OCI-M1 (cell line): Measurements from ENCODE around the gene HLA-DOA.
A peak's percentile ranks its signal among the peaks of the same experiment; 100 is the strongest.

Experiments used
- DNase-seq: peaks from one replicate; lab custom pipeline; 2025; lab: John Stamatoyannopoulos, UW

HLA-DOA gene

DNA sequence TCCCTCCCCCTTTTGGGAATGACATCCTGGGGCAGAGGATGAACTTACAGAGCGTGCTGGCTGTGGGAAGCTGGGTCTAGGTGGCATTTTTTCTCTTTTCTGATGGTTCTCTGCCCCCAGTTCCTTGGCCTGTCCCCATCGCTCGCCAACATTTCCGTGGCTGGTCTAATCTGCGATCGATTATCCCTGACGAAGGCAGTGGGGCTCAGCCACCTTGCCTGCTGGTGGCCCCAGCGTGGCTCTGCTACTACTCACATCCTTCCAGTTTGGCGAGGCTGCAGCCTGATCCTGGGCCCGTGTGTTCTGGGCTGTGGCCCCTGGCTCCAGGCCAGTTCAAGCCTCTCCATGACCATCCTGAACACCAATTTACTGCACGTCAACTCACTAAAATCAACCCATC lies 6.4 kb upstream of the HLA-DOA start:
- DNase-seq: no peak

DNA sequence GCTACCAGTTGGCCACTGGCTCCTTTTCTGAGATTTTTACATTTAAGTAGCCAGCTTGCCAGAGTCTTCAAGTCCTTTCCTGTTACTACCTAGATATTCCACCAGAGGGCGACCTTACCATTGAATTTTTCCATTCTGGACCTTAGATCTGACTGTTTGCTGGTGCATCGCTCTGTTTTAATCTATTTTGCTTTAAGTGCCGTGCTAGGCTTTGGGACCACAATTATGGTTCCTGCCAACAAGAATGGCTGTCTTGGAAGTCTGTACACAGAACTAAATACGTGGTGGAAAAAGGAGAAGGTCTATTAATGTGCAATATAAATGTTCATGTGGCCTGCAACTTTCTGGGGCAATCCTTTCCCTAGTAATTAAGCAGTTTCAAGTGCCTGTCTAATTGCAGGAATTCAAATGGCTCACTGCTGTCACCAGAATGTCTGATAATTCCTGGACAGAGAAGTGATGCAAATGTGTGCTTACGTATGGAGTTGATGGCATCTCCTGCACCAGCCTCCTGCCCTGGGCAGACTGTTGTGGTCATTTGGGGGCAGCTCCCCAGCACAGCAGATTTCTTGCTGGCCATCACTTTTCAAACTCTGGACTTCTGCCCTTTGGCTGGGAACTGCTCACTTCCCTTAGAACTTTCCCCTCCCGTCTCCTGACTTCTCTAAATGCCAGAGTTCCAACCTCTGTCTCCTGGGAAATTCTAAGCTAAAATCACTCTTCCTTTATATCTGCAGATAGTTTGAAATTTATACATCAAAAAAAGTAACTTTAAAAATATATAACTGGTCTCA lies 5.6 kb upstream of the HLA-DOA start:
- DNase-seq: peak; percentile 93

DNA sequence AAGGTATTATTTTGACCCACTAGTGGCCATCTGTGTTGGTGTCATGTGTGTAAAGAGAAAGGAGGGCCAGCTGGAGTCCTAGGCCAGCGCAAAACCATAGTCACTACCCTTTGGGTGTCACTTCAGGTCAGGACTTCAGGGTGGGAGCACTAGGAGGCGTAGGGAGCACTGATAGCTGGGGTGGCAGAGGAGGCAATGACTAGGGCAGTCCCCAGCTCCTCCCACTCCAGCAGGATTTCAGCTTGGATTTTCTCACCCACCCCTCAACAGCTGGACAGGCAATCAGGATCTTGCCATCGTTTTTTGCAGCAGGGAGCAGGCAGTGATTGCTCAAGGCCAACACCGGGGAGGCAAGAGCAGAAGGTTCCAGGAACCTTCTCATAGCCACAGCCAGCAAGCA lies 4.2 kb upstream of the HLA-DOA start:
- DNase-seq: no peak

DNA sequence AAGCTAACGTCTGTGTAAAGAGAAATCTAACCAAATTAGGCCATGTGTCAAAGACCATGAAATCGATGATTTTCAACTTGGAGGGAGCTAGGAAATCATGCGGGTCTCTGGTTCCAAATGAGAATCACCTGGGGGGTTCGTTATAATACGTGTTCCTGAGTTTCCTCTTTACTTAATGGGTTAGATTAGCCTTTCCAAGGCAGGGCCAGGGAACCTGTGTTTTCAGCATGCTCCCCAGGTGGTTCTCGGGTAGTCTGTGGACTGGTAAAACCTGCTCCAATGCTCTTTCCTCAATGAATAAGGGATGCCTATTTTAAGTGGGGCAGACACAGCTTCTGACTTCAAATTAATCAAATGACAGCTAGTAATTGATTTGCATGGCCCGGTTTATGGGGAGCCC lies 965 bp upstream of the HLA-DOA start:
- no peak for DNase-seq

DNA sequence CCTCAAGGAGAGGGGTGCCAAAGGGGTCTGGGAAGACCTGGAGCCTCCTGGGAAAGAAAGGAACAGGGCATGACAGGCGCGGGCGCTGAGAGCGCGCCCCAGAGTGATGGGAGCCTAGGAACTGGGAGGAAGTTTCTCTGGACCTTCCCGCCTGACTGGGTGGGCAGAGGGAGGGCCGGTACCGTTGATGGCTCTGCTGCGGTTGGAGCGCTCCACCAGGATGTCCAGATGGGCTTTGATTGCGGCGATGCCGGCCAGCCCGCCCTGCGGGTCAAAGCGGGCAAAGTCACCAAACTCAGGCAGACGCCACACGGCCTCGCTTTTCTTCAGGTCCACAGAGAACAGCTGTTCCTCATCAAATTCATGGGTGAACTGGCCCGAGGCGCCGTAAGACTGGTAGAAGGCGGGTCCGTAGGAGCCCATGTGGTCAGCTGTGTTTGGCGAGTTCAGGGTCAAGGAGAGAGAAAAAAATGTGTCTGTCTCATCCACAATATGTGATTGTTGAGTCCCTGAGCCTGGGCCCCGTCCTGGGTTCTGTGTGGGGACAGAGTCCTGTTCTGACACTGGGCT lies 1.5 kb downstream of the HLA-DOA start:
- no peak for DNase-seq

DNA sequence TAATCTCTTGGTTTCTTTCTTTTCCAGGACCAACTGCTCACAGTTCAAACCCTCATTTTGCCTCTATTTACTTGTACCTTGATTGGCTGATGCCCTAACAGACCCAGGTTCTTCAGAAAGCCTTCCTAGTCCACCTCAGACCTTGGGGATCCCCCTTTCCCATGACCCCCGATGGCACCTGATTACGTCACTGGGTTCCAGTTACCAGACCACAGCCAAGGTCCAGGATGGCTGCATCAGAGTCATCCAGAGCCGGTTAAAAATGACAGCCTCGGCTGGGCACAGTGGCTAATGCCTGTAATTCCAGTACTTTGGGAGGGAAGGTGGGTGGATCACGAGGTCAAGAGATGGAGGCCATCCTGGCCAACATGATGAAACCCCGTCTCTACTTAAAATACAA lies 4.5 kb downstream of the HLA-DOA start:
- no peak for DNase-seq

DNA sequence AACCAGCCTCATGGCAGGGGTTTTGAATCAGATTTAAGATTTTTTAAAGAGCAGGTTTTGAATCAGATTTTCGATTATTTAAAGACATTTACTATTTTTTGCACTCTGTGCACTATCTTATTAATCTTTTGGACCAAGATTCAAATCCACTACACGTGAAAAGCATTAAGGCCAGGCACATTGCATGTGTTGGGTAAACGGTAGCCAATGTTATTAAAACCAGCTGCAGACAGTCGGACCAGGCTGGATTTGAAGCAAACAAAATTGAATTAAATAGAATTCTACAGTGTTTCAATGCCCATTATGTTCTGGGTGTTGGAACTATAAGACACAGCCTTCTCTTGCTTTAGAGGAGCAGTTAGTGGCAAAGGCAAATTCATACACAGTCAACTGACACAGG lies 7.7 kb downstream of the HLA-DOA start:
- DNase-seq: no peak

DNA sequence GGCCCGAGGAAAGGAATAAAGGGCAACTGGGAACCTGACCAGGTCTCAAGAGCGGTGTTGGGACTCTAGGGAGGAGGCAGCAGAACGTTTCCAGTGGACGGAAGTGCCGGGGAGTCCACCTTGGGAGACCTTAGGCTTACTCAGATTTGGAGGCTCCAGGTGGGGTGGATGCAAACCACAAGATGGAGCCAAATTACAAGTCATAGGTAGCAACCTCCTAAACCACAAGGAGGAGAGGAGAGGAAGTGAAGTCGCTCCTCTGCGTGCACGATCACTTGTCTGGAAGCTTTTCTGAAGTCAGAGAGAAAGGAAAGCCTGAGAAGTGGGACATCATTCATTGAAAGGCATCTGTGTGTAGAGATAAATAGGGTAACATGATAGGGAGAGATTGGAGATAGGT lies 9.3 kb downstream of the HLA-DOA start:
- DNase-seq: peak; percentile 62

DNA sequence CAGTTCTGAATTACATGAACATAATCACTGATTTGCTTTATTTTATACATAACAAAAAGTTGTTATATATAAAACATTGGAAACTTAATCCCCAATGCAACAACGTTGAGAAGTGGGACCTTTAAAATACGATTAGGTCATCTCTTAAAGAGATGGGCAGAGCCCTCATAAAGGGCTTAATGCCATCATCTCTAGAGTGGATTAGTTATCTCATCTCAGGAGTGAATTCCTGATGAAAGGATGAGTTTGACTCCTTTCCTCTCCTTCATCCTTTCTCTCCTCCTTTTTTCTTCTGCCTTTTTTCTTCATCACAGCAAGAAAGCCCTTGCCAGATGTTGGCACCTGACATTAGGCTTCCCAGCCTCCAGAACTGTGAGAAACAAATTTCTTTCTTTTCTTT lies 13.9 kb downstream of the HLA-DOA start:
- DNase-seq: no peak

DNA sequence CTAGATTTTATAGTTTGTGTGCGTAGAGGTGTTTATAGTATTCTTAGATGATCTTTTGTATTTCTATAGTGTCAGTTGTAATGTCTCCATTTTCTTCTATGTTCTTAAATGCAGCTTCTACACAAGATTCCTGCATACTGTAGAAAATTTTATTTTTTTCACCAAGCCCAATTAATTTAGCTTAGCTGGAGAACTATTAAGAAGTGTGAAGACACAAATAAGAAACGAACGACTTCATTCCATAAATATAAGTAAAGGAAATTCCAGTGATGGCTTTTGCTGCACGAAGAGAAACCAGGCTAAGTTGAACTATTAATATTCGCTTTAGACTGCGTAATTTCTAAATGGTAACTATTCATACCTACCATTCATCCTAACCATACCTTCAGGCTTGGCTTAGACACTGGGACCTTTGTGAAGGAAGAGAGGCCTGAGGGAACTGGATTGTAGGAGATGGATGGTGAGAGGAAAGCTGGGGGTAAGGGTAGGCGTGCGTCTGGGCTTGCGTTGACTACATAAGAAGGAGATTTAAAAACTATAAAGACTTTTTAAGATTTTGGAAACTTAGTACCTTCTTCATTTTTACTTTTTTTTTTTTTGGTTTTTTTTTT lies 15.9 kb downstream of the HLA-DOA start:
- no peak for DNase-seq

DNA sequence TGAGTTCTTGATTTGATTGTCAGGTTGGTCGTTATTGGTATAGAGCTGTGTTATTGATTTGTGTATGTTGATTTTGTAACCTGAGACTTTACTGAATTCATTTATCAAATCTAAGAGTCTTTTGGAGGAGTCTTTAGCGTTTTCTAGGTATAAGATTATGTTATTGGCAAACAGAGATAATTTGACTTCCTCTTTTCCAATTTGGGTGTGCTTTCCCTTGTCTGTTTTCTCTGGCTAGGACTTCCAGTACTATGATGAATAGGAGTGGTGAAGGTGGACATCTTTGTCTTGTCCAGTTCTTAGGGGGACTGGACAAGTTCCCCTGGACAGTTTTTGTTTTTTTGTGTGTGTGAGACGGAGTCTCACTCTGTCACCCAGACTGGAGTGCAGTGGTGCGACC lies 17.4 kb downstream of the HLA-DOA start:
- peak; percentile 67 for DNase-seq

DNA sequence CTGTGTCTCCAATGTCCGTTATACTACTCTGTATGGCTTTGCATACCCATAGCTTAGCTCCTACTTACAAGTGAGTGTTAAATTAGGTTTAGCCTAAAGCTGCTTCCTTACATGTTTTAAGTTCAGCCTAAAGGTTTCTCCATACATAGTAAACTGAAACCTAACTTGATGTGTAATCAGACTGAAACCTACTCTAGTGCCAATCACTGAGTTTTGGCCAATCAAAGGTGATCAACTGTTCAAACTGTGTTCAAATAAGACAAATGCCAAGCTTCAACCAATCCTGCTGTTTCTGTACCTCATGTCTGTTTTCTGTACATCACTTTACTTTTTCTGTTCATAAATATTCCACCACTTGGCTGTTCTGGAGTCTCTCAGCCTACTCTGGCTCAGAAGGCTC lies 20.0 kb downstream of the HLA-DOA start:
- DNase-seq: peak; percentile 44

DNA sequence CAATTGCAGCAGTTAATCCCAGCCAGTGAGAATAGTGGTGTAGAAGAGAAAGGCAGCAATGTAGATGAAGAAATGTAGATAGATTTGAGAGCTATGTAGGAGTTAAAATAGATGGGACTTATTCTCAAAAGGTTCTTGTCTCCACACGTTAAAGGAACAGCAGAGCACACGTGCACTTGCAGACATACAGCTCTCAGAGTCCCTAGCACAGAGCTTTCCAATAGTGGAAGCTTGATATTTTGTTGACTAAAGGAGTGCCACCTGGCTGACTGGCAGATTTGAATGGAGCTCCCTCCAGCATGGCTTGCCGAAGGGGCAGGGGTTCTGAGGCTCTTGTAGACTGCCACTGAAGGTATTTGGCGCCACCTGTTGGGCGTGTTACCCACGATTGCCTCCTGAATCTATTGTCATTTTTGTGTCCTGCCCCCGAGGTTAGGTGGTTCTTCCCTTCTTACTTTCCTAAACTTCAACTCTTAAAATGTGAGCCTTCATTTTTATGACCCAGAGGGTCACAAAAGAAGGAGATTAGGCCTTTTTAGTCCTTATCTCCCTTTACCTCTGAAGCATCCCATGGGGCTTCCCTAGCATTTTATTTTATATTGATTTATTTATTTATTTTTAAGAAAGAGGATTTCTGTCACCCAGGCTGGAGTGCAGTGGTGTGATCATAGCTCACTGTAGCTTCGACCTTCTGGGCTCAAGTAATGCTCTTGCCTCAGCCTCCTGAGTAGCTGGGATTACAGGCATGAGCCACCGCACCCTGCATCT lies 24.6 kb downstream of the HLA-DOA start:
- peak; percentile 96 for DNase-seq

DNA sequence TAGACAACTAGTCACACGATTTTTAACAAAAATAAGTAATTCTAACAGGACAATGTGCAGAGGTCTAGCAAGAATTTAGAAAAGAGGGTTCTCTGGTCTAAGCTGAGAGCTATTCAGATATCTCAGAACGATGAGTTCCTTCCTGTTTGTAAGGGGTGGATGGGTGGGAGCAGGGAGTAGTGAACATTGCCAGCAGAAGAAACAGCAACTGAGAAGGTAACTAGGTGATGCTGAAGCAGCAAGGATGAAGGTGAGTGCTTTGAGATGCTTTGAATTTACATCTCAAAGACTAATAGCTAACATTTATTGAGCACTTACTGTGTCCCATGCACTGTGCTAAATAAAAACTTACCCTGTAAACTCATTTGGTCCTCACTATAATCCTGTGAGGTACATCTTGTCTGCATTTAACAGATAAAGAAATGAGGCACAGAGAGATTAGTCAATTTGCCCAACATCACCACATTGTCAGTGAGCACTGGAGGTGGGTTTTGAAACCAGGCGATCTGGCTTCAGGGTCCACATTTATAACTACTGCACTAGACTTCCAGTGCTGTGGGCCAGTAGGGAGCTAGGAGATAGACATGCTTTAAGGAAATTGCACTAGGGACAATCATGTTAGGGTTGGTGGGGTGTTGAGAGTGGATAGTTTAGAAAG lies 25.3 kb downstream of the HLA-DOA start:
- peak; percentile 75 for DNase-seq

DNA sequence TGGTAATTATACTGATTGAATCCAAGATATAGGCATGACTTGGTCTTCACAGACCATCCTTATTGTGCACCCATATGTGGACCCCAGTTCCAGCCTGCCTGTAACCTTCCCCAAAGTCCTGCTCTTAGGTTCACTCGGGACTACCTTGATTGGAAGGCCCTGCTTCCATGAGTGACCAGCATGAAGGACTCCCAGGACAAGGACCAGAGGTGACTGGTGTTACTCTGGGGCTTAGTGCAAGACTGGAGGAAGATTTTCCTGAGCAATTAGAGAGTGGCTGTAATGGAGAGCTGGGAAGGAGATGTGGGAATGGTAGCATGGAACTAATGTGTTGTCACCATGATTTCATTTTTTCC lies 25.9 kb downstream of the HLA-DOA start:
- no peak for DNase-seq

DNA sequence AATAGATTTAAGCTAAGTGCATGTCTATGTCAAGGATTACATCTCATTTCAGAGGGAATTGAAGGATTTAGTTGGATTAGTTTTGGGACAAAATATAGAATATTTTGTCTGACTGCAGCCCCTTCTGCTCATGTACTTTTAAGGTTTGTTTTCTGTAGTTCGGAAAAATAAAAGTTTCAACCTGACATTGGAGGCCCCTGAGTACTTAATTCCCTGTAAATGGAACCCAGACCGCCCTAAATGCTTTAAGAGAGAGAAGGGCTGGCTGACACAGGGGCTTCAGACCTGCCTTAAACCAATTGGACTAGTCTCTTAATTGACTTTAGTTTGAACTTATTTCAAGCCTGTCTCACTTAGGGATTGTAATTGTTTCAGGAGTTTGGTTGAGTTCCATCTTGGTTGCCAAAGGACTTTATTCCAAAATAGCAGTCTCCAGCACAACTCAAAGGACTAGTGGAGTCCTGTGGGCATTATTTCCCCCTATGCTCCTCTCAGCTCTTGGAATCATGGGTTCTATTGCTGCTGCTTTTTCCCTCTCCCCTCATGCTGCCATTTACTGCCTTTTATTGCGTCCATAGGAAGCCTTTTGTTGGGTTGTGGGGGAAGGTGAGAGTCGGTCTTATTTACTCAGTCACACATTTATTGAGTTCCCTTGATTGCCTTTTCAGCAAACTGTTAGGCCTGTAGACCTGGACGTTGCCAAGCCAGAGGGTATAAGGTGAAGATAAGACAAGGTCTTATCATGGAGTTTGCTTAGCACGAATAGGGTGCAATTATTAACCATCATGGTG lies 26.5 kb downstream of the HLA-DOA start:
- DNase-seq: peak; percentile 62

DNA sequence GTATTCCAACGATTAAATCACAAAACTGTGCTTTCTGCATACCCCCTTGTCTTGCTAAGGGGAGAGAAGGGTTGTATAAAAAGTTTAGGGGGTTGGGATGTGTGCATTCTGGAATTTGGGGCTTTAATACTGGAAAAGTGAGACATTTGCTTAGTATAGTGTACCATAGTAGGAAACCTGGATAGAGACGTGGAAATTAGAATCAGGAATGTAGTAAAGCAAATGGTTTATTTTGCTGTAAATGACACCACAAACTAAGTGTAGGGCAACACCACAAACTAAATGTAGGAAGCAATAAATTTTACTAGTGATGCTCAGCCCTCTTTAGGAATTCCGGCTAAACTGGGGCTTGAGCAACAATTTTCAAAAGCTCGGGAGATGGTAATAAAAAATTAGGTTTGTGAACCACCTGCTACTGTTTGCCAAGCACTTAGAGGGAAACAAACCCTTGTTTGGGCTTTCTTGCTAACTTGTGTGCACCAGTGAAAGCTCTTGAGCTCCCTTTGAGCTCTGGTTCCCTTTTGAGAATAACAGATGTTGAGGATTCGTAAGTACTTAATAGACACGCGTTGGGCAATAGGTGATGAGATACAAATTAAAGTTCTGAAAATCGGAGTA lies 27.2 kb downstream of the HLA-DOA start:
- peak; percentile 42 for DNase-seq

DNA sequence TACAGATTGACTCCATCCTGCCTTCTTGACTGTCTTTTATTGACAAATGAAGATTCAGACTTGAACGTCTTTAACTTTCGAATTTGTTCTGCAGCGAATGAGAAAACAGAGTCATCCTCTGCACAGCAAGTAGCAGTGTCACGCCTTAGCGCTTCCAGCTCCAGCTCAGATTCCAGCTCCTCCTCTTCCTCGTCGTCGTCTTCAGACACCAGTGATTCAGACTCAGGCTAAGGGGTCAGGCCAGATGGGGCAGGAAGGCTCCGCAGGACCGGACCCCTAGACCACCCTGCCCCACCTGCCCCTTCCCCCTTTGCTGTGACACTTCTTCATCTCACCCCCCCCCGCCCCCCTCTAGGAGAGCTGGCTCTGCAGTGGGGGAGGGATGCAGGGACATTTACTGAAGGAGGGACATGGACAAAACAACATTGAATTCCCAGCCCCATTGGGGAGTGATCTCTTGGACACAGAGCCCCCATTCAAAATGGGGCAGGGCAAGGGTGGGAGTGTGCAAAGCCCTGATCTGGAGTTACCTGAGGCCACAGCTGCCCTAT lies 28.8 kb downstream of the HLA-DOA start:
- no peak for DNase-seq

DNA sequence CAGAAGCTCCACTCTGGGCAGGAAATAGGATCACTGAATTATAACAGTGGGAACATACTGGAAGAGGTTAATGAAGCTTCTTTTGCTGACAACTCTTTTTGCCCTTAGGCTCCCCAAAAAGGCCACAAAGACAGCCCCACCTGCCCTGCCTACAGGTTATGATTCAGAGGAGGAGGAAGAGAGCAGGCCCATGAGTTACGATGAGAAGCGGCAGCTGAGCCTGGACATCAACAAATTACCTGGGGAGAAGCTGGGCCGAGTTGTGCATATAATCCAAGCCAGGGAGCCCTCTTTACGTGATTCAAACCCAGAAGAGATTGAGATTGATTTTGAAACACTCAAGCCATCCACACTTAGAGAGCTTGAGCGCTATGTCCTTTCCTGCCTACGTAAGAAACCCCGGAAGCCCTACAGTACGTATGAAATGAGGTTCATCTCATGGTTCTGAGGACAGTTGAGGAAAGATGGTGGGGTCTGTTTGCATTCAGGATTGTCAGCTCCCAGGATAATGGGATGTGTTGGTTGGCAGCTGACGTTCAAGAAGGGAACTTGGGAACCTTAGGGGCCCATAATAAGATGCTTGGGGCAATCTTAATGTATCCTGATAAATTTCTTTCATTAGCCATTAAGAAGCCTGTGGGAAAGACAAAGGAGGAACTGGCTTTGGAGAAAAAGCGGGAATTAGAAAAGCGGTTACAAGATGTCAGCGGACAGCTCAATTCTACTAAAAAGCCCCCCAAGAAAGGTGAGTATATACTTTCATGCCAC lies 29.5 kb downstream of the HLA-DOA start:
- DNase-seq: no peak

DNA sequence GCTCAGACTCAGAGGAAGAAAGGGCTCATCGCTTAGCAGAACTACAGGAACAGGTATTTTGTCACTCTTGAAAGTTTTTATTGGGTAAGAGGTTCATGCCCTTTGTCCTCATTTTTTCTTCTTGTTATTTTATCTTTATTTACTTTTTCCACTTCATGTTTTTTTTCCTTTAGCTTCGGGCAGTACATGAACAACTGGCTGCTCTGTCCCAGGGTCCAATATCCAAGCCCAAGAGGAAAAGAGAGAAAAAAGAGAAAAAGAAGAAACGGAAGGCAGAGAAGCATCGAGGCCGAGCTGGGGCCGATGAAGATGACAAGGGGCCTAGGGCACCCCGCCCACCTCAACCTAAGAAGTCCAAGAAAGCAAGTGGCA lies 31.5 kb downstream of the HLA-DOA start:
- no peak for DNase-seq
